Breast epithelium (tissue), 4 donors: Measurements from ENCODE around the gene CLTRN. TPM values are rescaled to one million over a fixed set of nuclear protein-coding genes. Genes with fewer than 3 reads are reported as not detected.
"Not testable (repeated sequence)": the region's sequence is repeated elsewhere in the genome, so short reads cannot be mapped to it uniquely, and the experiment has no call there.

Experiments used
- DNase-seq, 2 donors: peaks; one replicate each; pipeline ENCODE4 v3.0.0-alpha.2; 2019; ENCODE audit warnings: low spot score in 2 of 2
- H3K27ac ChIP-seq, 2 donors: fragments of 200-600 bp; sonication (generic) in 1 of 2; one replicate each; pipeline ENCODE4 v1.5.1; 2016 to 2019; ENCODE audit warnings: mild to moderate bottlenecking in 1 of 2
- H3K27me3 ChIP-seq, 2 donors: fragments of 200-600 bp; sonication (generic) in 1 of 2; one replicate each; pipeline versions ENCODE4 v1.5.1 to v1.6.0; 2017 to 2019; ENCODE audit warnings: control low read depth in 1 of 2, mild to moderate bottlenecking in 1 of 2
- H3K36me3 ChIP-seq: fragments of 200-600 bp; one replicate; pipeline ENCODE4 v1.5.1; 2019
- H3K4me1 ChIP-seq, 2 donors: fragments of 200-600 bp; sonication (generic); one replicate each; pipeline ENCODE4 v1.5.1; 2016 to 2019; ENCODE audit warnings: control low read depth in 1 of 2
- H3K4me3 ChIP-seq, 3 donors: fragments of 200-600 bp; sonication (generic); 1 replicate in 2 of 3; 2 replicates in 1 of 3; pipeline ENCODE4 v1.5.1; 2016 to 2019; ENCODE audit warnings: mild to moderate bottlenecking in 3 of 3, moderate library complexity in 2 of 3
- H3K9me3 ChIP-seq, 2 donors: fragments of 200-600 bp; sonication (generic) in 1 of 2; one replicate each; pipeline ENCODE4 v1.5.1; 2016 to 2019; ENCODE audit warnings: control low read depth in 1 of 2
- CTCF ChIP-seq, 3 donors: fragments of 450-650 bp; IDR thresholded peaks; one replicate each; pipeline ENCODE4 v1.5.1; 2016 to 2017; ENCODE audit warnings: antibody characterized with exemption in 3 of 3, mild to moderate bottlenecking in 3 of 3, moderate library complexity in 3 of 3
- POLR2A ChIP-seq: fragments of 450-650 bp; IDR thresholded peaks from one replicate; pipeline ENCODE4 v1.6.1; 2016; ENCODE audit warnings: antibody characterized with exemption, mild to moderate bottlenecking, moderate library complexity
- POLR2AphosphoS5 ChIP-seq, 3 donors: sonication (generic); formaldehyde crosslinking; IDR thresholded peaks; one replicate each; pipeline ENCODE4 v1.6.1; 2017; ENCODE audit warnings: antibody characterized with exemption in 3 of 3
- intact Hi-C: fragments of 100-400 bp; cut with DNase I; formaldehyde crosslinking; loops from one replicate; pipeline ENCODE4 v1.15.1; 2023; ENCODE audit warnings: low total_unique reads
- total RNA-seq, 3 donors: library from RNA; depleted of rRNA; stranded (reverse); fragments of >200 nt; gene quantifications; one replicate each; pipeline ENCODE4 v1.1.0, GENCODE V29; 2016

CLTRN gene
- total RNA-seq, 3 donors from 2014 or later = 0.59 to 0.98 TPM; not detected in 1

GRCh38 chrX:15674514-15674840 is 9.9 kb upstream of the CLTRN start:
- Histone ChIP-seq H3K4me1 (peaks cover 0 to 11% of the 10 kb centered on the region in 2 donors), H3K27me3 (peaks cover 0 to under 1% of the 10 kb centered on the region in 2 donors), H3K4me3 (peak overlapping the region; percentile 66 to 93 (median 87)), H3K27ac (peak overlapping the region; percentile 98 to 99), H3K9me3 (no peaks in the 10 kb centered on the region), H3K36me3 (no peaks in the 10 kb centered on the region)
- no peak for DNase-seq
- TF ChIP-seq POLR2AphosphoS5 (IDR thresholded peaks at IDR 0.05) (no peak), POLR2A (no peak), CTCF (IDR thresholded peaks at IDR 0.05) (no peak)
- intact Hi-C loops = no loop called here

DNA sequence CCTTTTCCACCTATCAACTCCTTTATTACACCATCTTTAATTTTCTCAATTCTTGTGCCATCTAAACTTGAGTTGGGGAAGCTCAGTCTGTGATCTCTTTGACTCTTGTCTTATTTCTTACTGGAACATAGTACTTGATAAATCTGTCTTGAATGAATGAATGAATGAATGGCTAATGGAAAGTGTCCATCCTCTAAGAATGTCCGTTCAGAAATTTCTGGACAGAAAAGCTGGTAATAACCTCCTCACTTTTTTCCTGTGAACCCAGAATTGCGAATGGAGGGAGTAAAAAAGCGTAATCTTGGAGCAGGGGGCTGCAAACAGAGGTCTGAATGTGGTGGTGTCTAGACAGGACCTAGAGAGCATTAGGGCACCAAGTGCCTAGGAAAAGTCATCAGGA is 9.4 kb upstream of the CLTRN start:
- TF ChIP-seq POLR2A (no peak), CTCF (IDR thresholded peaks at IDR 0.05) (no peak), POLR2AphosphoS5 (IDR thresholded peaks at IDR 0.05) (no peak)
- intact Hi-C loops = no loop called here
- peak overlapping the region; percentile 66 to 93 (median 87) for H3K4me3 ChIP-seq
- DNase-seq = no peak
- H3K9me3 ChIP-seq = no peaks in the 10 kb centered on the region
- peak overlapping the region; percentile 98 to 99 for H3K27ac ChIP-seq
- H3K4me1 ChIP-seq = peaks cover 0 to 11% of the 10 kb centered on the region in 2 donors
- H3K36me3 ChIP-seq = no peaks in the 10 kb centered on the region
- H3K27me3 ChIP-seq = peaks cover 0 to 6% of the 10 kb centered on the region in 2 donors

GRCh38 chrX:15672881-15673280 is 8.3 kb upstream of the CLTRN start:
- intact Hi-C loops = no loop called here
- Histone ChIP-seq H3K4me1 (peaks cover 0 to 11% of the 10 kb centered on the region in 2 donors), H3K36me3 (no peaks in the 10 kb centered on the region), H3K4me3 (no peak overlapping the region), H3K9me3 (no peaks in the 10 kb centered on the region), H3K27ac (no peak overlapping the region), H3K27me3 (peaks cover 0 to 9% of the 10 kb centered on the region in 2 donors)
- no peak for TF ChIP-seq POLR2A
- no peak for TF ChIP-seq POLR2AphosphoS5 (IDR thresholded peaks at IDR 0.05)
- no peak for TF ChIP-seq CTCF (IDR thresholded peaks at IDR 0.05)
- no peak for DNase-seq

DNA sequence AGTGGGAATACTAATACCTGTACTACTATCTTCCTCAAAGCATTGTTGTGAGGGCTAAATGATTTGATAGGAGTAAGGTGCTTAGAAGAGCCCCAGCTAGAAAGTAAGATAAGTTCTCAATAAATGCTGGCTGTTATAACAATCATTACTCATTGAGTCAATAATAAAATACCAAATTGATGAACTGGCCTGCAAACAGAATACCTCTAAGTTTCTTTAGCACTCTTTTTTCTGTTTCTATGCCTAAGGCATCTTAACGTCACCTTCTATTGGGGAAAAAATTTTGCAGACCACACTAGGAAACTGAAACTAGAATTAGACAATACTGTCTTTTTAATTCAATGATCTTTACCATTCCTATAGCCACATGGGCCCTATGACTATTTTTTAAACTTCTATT is 1.2 kb downstream of the CLTRN start:
- TF ChIP-seq POLR2A (no peak), POLR2AphosphoS5 (IDR thresholded peaks at IDR 0.05) (no peak), CTCF (IDR thresholded peaks at IDR 0.05) (no peak)
- H3K4me3 ChIP-seq = no peak overlapping the region
- no peak for DNase-seq
- peaks cover 0 to 60% of the 10 kb centered on the region in 2 donors for H3K27me3 ChIP-seq
- H3K36me3 ChIP-seq = no peaks in the 10 kb centered on the region
- H3K27ac ChIP-seq = no peak overlapping the region
- intact Hi-C loops = no loop called here
- no peaks in the 10 kb centered on the region for H3K9me3 ChIP-seq
- no peaks in the 10 kb centered on the region for H3K4me1 ChIP-seq

- H3K4me1 ChIP-seq, H3K9me3 ChIP-seq, DNase-seq, H3K36me3 ChIP-seq, intact Hi-C loops, H3K27ac ChIP-seq, H3K4me3 ChIP-seq: not testable (repeated sequence)
- peaks cover 0 to 46% of the 10 kb centered on the region in 2 donors for H3K27me3 ChIP-seq
Observed at GRCh38 chrX:15654804-15655203, 9.8 kb downstream of the CLTRN start.

DNA sequence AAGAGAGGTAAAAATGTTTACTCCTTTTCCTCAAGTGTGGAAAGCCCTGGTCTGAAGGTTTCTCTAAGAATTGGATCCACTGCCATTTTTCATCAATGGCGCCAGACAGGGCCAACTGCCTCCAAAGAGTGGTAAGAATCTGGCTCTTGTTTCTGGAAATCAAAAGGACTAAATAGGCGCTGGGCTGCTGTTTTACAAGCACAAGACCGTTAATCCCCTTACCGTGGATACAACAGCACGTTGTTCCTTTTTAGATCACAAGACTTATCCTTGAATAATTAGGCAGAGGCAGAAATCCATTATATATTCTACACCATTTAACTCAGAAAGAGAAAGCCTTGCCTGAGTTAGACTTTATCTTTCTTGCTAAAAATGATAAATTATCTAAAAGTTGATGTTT is 10.6 kb downstream of the CLTRN start:
- intact Hi-C loops = no loop called here

GRCh38 chrX:15647510-15647909 is 17.1 kb downstream of the CLTRN start:
- intact Hi-C loops, H3K9me3 ChIP-seq, H3K27ac ChIP-seq, H3K4me3 ChIP-seq, H3K4me1 ChIP-seq, DNase-seq, H3K36me3 ChIP-seq: not testable (repeated sequence)
- H3K27me3 ChIP-seq = peaks cover 0 to 59% of the 10 kb centered on the region in 2 donors

More for the DNA sequence above, 10.6 kb downstream of the CLTRN start:
- DNase-seq = no peak
- Histone ChIP-seq H3K9me3 (no peaks in the 10 kb centered on the region), H3K27ac (no peak overlapping the region), H3K27me3 (peaks cover 0 to 46% of the 10 kb centered on the region in 2 donors), H3K4me1 (no peaks in the 10 kb centered on the region), H3K4me3 (no peak overlapping the region), H3K36me3 (no peaks in the 10 kb centered on the region)
- TF ChIP-seq POLR2A (no peak), CTCF (IDR thresholded peaks at IDR 0.05) (no peak), POLR2AphosphoS5 (IDR thresholded peaks at IDR 0.05) (no peak)
